Measurements from ENCODE around the gene UBTD2.
A peak's percentile ranks its signal among the peaks of the same experiment; 100 is the strongest.

Gene UBTD2

GRCh38 chr5:172283020-172283861 lies at the start of gene UBTD2 (continued):
- TF ChIP-seq ZNF600 (tag by site-specific recombination; IDR thresholded peaks at IDR 0.05), result peak; percentile 72; the same call in 1 of the 2 replicates
- TF ChIP-seq ZBTB48 (tag by site-specific recombination; IDR thresholded peaks at IDR 0.05), result peak; percentile 48; the same call in 1 of the 2 replicates
- no peak; the same call in 1 of the 2 replicates for TF ChIP-seq KLF7 (tag by site-specific recombination; IDR thresholded peaks at IDR 0.05; ENCODE audit: borderline replicate concordance)
- TF ChIP-seq ZNF571 (tag by site-specific recombination; IDR thresholded peaks at IDR 0.05), result no peak
- peak; percentile 67; the same call in 1 of the 2 replicates for TF ChIP-seq ZNF501 (tag by site-specific recombination; IDR thresholded peaks at IDR 0.05)
- TF ChIP-seq HOXC10 (CRISPR knock-in tag; IDR thresholded peaks at IDR 0.05), result 0 out of 2 replicates have a peak, but pooled peaks have one; percentile 42
- no peak for TF ChIP-seq ZNF704 (tag by site-specific recombination; IDR thresholded peaks at IDR 0.05)
- 0 out of 2 replicates have a peak, but pooled peaks have one; percentile 56 for TF ChIP-seq YY2 (tag by site-specific recombination; IDR thresholded peaks at IDR 0.05)
- no peak for TF ChIP-seq PRDM4 (tag by site-specific recombination; IDR thresholded peaks at IDR 0.05)
- TF ChIP-seq ZNF768 (tag by site-specific recombination; IDR thresholded peaks at IDR 0.05), result no peak
- peak; percentile 59 for TF ChIP-seq IKZF3 (tag by site-specific recombination; IDR thresholded peaks at IDR 0.05)
- no peak for TF ChIP-seq MYNN (tag by site-specific recombination; IDR thresholded peaks at IDR 0.05; ENCODE audit: borderline replicate concordance)
- TF ChIP-seq ZNF513 (tag by site-specific recombination; IDR thresholded peaks at IDR 0.05), result no peak
- no peak for TF ChIP-seq MEIS1 (CRISPR knock-in tag; IDR thresholded peaks at IDR 0.05; ENCODE audit: borderline replicate concordance)
- no peak for TF ChIP-seq ZNF623 (tag by site-specific recombination; IDR thresholded peaks at IDR 0.05)
- peak; percentile 70 for TF ChIP-seq GLIS1 (tag by site-specific recombination; IDR thresholded peaks at IDR 0.05)
- TF ChIP-seq BCL11B (tag by site-specific recombination; IDR thresholded peaks at IDR 0.05; ENCODE audit: low read depth), result 0 out of 2 replicates have a peak, but pooled peaks have one; percentile 41
- TF ChIP-seq ZFP37 (tag by site-specific recombination; IDR thresholded peaks at IDR 0.05), result no peak
- TF ChIP-seq ZBTB6 (tag by site-specific recombination; IDR thresholded peaks at IDR 0.05), result peak; percentile 25; the same call in 1 of the 2 replicates
- no peak for TF ChIP-seq PRDM6 (tag by site-specific recombination; IDR thresholded peaks at IDR 0.05)
- TF ChIP-seq ZNF792 (tag by site-specific recombination; IDR thresholded peaks at IDR 0.05), result no peak
- TF ChIP-seq ZFHX2 (tag by site-specific recombination; conservative IDR thresholded peaks at IDR 0.05), result peak; percentile 75
- TF ChIP-seq ZFP41 (tag by site-specific recombination; IDR thresholded peaks at IDR 0.05; ENCODE audit: borderline replicate concordance), result no peak
- no peak for TF ChIP-seq ZNF239 (tag by site-specific recombination; IDR thresholded peaks at IDR 0.05)
- TF ChIP-seq ZNF521 (tag by site-specific recombination; IDR thresholded peaks at IDR 0.05), result no peak
- TF ChIP-seq ZIC2 (tag by site-specific recombination; IDR thresholded peaks at IDR 0.05), result peak; percentile 89
- TF ChIP-seq ZNF354C (tag by site-specific recombination; IDR thresholded peaks at IDR 0.05; ENCODE audit: borderline replicate concordance, low read depth), result no peak
- TF ChIP-seq OSR2 (tag by site-specific recombination; IDR thresholded peaks at IDR 0.05), result 0 out of 2 replicates have a peak, but pooled peaks have one; percentile 16
